ENCODE data around the gene LSAMP.

DNA sequence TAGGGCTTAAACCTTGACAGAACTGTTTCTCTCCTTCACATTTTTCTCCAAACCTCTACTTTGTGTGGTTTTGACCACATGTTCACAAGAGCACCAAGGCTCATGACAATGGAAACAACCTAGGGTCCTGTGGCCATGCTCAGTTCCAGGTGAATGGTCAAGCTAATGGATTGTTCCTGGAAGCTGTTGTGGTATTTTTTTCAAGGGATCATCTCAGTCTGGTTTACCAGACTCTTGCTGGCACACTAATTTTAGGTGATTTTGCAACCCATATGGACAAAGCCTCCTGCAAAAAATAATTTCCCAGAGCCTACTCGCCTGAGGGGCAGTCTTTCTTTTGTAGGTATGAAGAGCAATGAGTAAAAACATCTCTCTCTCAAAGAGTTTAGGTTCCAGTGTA, 67.2 kb downstream of the LSAMP start:
- TF ChIP-seq MYBL2 (CRISPR knock-in tag; IDR thresholded peaks at IDR 0.05) (no peak), RELA (CRISPR knock-in tag; IDR thresholded peaks at IDR 0.05; ENCODE audit: borderline replicate concordance) (no peak), IRF2 (CRISPR knock-in tag; IDR thresholded peaks at IDR 0.05; ENCODE audit: borderline replicate concordance, low read depth) (no peak), ZNF232 (CRISPR knock-in tag; IDR thresholded peaks at IDR 0.05) (no peak), GTF2I (CRISPR knock-in tag; conservative IDR thresholded peaks at IDR 0.05) (no peak), ETV6 (CRISPR knock-in tag; IDR thresholded peaks at IDR 0.05) (no peak), SP1 (CRISPR knock-in tag; conservative IDR thresholded peaks at IDR 0.05) (no peak), NR3C1 (CRISPR knock-in tag; conservative IDR thresholded peaks at IDR 0.05; ENCODE audit: low read depth) (no peak), NFE2L1 (CRISPR knock-in tag; IDR thresholded peaks at IDR 0.05) (no peak), TEAD4 (CRISPR knock-in tag; IDR thresholded peaks at IDR 0.05) (no peak)
- TF ChIP-seq, protein P1, sequence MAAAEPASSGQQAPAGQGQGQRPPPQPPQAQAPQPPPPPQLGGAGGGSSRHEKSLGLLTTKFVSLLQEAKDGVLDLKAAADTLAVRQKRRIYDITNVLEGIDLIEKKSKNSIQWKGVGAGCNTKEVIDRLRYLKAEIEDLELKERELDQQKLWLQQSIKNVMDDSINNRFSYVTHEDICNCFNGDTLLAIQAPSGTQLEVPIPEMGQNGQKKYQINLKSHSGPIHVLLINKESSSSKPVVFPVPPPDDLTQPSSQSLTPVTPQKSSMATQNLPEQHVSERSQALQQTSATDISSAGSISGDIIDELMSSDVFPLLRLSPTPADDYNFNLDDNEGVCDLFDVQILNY (CRISPR knock-in tag; IDR thresholded peaks at IDR 0.05), result no peak
- TF ChIP-seq, protein P2, sequence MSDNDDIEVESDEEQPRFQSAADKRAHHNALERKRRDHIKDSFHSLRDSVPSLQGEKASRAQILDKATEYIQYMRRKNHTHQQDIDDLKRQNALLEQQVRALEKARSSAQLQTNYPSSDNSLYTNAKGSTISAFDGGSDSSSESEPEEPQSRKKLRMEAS (CRISPR knock-in tag; IDR thresholded peaks at IDR 0.05), result no peak
- TF ChIP-seq, protein P3, sequence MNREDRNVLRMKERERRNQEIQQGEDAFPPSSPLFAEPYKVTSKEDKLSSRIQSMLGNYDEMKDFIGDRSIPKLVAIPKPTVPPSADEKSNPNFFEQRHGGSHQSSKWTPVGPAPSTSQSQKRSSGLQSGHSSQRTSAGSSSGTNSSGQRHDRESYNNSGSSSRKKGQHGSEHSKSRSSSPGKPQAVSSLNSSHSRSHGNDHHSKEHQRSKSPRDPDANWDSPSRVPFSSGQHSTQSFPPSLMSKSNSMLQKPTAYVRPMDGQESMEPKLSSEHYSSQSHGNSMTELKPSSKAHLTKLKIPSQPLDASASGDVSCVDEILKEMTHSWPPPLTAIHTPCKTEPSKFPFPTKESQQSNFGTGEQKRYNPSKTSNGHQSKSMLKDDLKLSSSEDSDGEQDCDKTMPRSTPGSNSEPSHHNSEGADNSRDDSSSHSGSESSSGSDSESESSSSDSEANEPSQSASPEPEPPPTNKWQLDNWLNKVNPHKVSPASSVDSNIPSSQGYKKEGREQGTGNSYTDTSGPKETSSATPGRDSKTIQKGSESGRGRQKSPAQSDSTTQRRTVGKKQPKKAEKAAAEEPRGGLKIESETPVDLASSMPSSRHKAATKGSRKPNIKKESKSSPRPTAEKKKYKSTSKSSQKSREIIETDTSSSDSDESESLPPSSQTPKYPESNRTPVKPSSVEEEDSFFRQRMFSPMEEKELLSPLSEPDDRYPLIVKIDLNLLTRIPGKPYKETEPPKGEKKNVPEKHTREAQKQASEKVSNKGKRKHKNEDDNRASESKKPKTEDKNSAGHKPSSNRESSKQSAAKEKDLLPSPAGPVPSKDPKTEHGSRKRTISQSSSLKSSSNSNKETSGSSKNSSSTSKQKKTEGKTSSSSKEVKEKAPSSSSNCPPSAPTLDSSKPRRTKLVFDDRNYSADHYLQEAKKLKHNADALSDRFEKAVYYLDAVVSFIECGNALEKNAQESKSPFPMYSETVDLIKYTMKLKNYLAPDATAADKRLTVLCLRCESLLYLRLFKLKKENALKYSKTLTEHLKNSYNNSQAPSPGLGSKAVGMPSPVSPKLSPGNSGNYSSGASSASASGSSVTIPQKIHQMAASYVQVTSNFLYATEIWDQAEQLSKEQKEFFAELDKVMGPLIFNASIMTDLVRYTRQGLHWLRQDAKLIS (CRISPR knock-in tag; IDR thresholded peaks at IDR 0.05; ENCODE audit: borderline replicate concordance), result no peak
- TF ChIP-seq, protein P4, sequence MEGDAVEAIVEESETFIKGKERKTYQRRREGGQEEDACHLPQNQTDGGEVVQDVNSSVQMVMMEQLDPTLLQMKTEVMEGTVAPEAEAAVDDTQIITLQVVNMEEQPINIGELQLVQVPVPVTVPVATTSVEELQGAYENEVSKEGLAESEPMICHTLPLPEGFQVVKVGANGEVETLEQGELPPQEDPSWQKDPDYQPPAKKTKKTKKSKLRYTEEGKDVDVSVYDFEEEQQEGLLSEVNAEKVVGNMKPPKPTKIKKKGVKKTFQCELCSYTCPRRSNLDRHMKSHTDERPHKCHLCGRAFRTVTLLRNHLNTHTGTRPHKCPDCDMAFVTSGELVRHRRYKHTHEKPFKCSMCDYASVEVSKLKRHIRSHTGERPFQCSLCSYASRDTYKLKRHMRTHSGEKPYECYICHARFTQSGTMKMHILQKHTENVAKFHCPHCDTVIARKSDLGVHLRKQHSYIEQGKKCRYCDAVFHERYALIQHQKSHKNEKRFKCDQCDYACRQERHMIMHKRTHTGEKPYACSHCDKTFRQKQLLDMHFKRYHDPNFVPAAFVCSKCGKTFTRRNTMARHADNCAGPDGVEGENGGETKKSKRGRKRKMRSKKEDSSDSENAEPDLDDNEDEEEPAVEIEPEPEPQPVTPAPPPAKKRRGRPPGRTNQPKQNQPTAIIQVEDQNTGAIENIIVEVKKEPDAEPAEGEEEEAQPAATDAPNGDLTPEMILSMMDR (IDR thresholded peaks at IDR 0.05), result no peak
